ENCODE results near the gene CRYBG2. TPM values are rescaled to one million over a fixed set of nuclear protein-coding genes. Genes with fewer than 3 reads are reported as not detected.

Gene CRYBG2
- total and polyA plus RNA-seq, 12 donors = 0.03 to 0.64 TPM; not detected in 10

DNA sequence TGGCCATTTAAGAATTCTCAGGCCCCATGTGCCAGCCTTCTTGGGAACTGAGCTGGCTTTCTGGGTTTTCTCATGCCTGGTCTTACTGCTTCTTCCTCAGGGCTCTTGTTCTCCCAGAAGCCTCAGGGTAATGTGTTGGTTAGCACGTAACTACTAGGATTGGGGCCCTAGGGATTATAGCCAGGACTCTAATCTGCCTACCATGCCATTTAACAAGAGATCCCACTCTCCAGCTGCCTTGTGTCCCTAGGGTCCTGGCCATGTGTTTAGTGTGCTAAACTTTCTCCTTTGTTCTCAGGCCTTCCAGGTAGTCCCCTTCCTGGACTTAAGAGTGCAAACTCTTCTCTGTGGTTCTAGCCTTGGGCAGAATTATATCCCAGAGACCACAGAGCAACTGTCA, 76.2 kb downstream of the CRYBG2 start:
- 58 to 61% methylated on average over 1 of the region's 1 CpG for WGBS, 2 donors
- H3K9me3 ChIP-seq = no peaks in the 10 kb centered on the region
- TF ChIP-seq, protein P1, sequence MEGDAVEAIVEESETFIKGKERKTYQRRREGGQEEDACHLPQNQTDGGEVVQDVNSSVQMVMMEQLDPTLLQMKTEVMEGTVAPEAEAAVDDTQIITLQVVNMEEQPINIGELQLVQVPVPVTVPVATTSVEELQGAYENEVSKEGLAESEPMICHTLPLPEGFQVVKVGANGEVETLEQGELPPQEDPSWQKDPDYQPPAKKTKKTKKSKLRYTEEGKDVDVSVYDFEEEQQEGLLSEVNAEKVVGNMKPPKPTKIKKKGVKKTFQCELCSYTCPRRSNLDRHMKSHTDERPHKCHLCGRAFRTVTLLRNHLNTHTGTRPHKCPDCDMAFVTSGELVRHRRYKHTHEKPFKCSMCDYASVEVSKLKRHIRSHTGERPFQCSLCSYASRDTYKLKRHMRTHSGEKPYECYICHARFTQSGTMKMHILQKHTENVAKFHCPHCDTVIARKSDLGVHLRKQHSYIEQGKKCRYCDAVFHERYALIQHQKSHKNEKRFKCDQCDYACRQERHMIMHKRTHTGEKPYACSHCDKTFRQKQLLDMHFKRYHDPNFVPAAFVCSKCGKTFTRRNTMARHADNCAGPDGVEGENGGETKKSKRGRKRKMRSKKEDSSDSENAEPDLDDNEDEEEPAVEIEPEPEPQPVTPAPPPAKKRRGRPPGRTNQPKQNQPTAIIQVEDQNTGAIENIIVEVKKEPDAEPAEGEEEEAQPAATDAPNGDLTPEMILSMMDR (IDR thresholded peaks at IDR 0.05) = no peak
- H3K27ac ChIP-seq = peak overlapping the region in 9 of 10 donors; percentile 31 to 100 (median 95)
- H3K27me3 ChIP-seq = no peaks in the 10 kb centered on the region
- ATAC-seq (no peak), DNase-seq (no peak)
- intact Hi-C loops (cut with DNase I) = loop anchor here in 3 of 10 donors (2.0 to 5.0 kb wide), 2 partner anchors 43 to 45 kb away; no protein-coding TSS in a partner anchor
- peaks cover 21 to 91% (median 67%) of the 10 kb centered on the region in 9 donors for H3K4me1 ChIP-seq
- H3K4me3 ChIP-seq = no peak overlapping the region
- peaks cover 0 to 58% (median 0%) of the 10 kb centered on the region in 9 donors for H3K36me3 ChIP-seq

GRCh38 chr1:26277261-26277661, 76.7 kb downstream of the CRYBG2 start:
- H3K36me3 ChIP-seq = peaks cover 0 to 58% (median 0%) of the 10 kb centered on the region in 9 donors
- DNase-seq = no peak
- no peaks in the 10 kb centered on the region for H3K9me3 ChIP-seq
- no peaks in the 10 kb centered on the region for H3K27me3 ChIP-seq
- H3K27ac ChIP-seq = peak overlapping the region in 9 of 10 donors; percentile 31 to 100 (median 95)
- no peak for ATAC-seq
- intact Hi-C loops (cut with DNase I) = loop anchor here in 3 of 10 donors (2.0 to 5.0 kb wide), 2 partner anchors 44 to 45 kb away; no protein-coding TSS in a partner anchor
- WGBS, 2 donors = 59 to 63% methylated on average over 3 of the region's 3 CpGs
- TF ChIP-seq, protein P1 (IDR thresholded peaks at IDR 0.05) = no peak
- H3K4me1 ChIP-seq = peaks cover 21 to 86% (median 67%) of the 10 kb centered on the region in 9 donors
- H3K4me3 ChIP-seq = no peak overlapping the region

- no peak for ATAC-seq
- no peak for DNase-seq
- intact Hi-C loops (cut with DNase I) = loop anchor here in 3 of 10 donors (2.0 to 5.0 kb wide), 2 partner anchors 44 to 46 kb away; no protein-coding TSS in a partner anchor
- H3K27me3 ChIP-seq = no peaks in the 10 kb centered on the region
- peak overlapping the region in 1 of 10 donors; percentile 3 for H3K4me3 ChIP-seq
- 57 to 62% methylated on average over 2 of the region's 2 CpGs for WGBS, 2 donors
- peak overlapping the region in 9 of 10 donors; percentile 45 to 100 (median 95) for H3K27ac ChIP-seq
- peaks cover 0 to 58% (median 5%) of the 10 kb centered on the region in 9 donors for H3K36me3 ChIP-seq
- TF ChIP-seq, protein P1 (IDR thresholded peaks at IDR 0.05) = no peak
- peaks cover 21 to 78% (median 65%) of the 10 kb centered on the region in 9 donors for H3K4me1 ChIP-seq
- no peaks in the 10 kb centered on the region for H3K9me3 ChIP-seq
Measured at GRCh38 chr1:26276432-26276838, 77.5 kb downstream of the CRYBG2 start.

DNA sequence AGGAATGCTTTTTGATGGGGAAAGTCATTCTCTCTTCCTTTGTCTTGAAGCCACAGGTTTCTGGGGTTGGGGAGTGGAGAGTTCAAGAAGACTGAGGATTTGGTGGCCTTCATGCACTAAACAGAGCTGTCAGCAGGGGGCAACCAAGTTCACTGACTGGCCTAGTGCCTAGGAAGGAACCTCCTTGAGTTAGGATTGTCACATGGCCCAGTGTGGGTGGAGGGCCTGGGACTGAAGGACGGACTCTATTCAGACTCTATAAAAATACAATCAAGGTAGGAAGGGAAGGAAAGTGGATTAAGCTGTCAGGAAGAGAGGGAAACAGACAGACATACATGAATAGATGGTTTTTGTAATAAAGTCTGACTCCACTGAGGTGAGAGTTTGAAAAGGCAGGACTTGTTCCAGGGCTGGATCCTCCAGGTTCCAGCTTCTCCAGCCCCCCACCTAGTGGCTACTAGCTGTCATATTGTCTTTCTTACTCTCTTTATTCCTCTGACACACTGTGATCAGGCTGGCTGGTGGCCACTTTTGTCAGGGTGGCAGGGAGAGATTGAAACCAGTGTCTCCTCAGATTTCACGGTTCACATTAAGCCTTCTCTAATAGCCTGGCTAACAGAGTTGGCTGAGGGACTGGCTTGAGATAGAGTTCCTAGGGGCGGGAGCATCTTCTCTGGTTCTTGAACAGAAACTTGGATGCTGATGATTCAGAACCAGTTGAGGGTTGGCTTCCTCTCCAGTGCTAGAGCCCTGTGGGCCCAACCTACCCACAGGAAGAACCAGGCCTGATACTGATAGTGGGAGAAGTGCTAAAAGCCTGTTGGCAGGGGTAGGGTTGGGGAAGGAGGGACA, 78.1 kb downstream of the CRYBG2 start:
- Histone ChIP-seq H3K4me3 (peak overlapping the region in 2 of 10 donors; percentile 2 to 28), H3K27ac (peak overlapping the region in 9 of 10 donors; percentile 45 to 100 (median 95))
- ATAC-seq = peak; percentile 64 to 83 (median 78)

More for the DNA sequence above, 78.1 kb downstream of the CRYBG2 start:
- intact Hi-C loops (cut with DNase I) = loop anchor here in 9 of 10 donors (1.0 to 5.0 kb wide), 3 partner anchors 45 to 46 kb away; no protein-coding TSS in a partner anchor
- TF ChIP-seq, protein P1 (IDR thresholded peaks at IDR 0.05) = peak; percentile 67 to 88 (median 79)
- no peaks in the 10 kb centered on the region for H3K9me3 ChIP-seq
- H3K36me3 ChIP-seq = peaks cover 0 to 58% (median 11%) of the 10 kb centered on the region in 9 donors
- peak; percentile 77 to 88 for DNase-seq
- peaks cover 21 to 72% (median 59%) of the 10 kb centered on the region in 9 donors for H3K4me1 ChIP-seq
- H3K27me3 ChIP-seq = no peaks in the 10 kb centered on the region
- WGBS, 2 donors = 22 to 26% methylated on average over 3 of the region's 3 CpGs
